ENCODE measurements around the gene TMEM185A.

GRCh38 chrX:149652232-149652981 is 20.8 kb upstream of the TMEM185A start:
- TF ChIP-seq FOXM1 (IDR thresholded peaks at IDR 0.05; ENCODE audit: borderline replicate concordance) (no peak), BHLHE40 (IDR thresholded peaks at IDR 0.05; ENCODE audit: borderline replicate concordance) (no peak), ZNF384 (IDR thresholded peaks at IDR 0.05) (no peak), TARDBP (IDR thresholded peaks at IDR 0.05) (no peak), SUZ12 (IDR thresholded peaks at IDR 0.05) (no peak), FOXA1 (IDR thresholded peaks at IDR 0.05) (no peak), ARNT (IDR thresholded peaks at IDR 0.05) (no peak), SP1 (IDR thresholded peaks at IDR 0.05) (no peak)
